RKO (cell line): Measurements from ENCODE around the gene GRIA2.

ENCODE experiments used
- DNase-seq: peaks from one replicate; pipeline ENCODE4 v3.0.0-alpha.2; 2016; ENCODE audit warnings: low spot score

GRIA2 gene

GRCh38 chr4:157389741-157390140 lies 169.2 kb downstream of the GRIA2 start:
- no peak for DNase-seq

- no peak for DNase-seq
Observed at GRCh38 chr4:157405070-157405469, 184.5 kb downstream of the GRIA2 start.
